GM13976 (cell line): ENCODE measurements around the gene ABR.

Source experiments
- DNase-seq: peaks from one replicate; pipeline ENCODE4 v3.0.0; 2012; ENCODE audit warnings: low spot score
- in situ Hi-C: fragments of 300-500 bp; cut with MboI; formaldehyde crosslinking; loops from one replicate; pipeline ENCODE4 v1.12.0; 2022; ENCODE audit warnings: low sequenced_read_pairs, mixed read lengths, inconsistent platforms; ENCODE audit not compliant: unreplicated experiment
- TF ChIP-seq, protein P1 (sequence below): IDR thresholded peaks from 2 replicates; pipeline ENCODE4 v1.5.1; 2012; ENCODE audit warnings: borderline replicate concordance, mild to moderate bottlenecking; ENCODE audit not compliant: insufficient read depth; ENCODE audit errors: extremely low read depth, missing control alignments, control extremely low read depth

ABR gene

DNA sequence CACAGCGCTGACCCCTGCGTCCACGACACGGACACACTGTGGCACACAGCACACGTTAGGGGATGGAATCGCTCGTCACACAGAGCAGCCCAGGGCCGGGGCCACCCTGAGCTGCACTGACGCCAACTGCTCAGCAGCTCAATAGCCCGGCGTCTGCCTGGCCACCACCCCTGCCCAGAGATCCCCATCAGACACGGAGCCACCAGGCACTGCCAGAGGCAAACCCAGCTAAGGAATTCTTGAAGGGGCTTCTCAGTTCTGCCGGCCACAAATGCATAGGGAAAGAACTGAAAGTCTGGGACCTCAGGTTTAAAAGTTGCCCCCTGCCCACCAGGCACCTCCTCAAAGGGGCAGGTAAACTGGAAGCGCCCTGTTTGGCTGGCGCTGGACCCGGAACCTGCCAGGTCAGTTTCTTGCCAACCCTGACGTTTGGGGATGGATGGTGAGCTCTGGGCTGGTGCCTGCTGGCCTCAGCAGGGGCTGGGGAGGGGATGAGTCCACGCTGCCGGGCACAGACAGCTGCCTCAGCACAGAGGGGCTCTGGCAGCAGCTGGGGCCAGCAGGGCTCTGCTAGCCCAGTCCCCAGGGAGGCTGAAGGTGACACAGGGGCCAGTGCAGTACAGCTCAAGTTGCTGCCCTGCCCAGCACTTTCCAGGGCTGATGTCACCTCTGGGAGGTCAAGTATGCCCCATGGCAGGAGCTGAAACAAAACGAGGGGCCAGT lies 149.7 kb downstream of the ABR start:
- DNase-seq = no peak
- in situ Hi-C loops = no loop called here
- TF ChIP-seq, protein P1, sequence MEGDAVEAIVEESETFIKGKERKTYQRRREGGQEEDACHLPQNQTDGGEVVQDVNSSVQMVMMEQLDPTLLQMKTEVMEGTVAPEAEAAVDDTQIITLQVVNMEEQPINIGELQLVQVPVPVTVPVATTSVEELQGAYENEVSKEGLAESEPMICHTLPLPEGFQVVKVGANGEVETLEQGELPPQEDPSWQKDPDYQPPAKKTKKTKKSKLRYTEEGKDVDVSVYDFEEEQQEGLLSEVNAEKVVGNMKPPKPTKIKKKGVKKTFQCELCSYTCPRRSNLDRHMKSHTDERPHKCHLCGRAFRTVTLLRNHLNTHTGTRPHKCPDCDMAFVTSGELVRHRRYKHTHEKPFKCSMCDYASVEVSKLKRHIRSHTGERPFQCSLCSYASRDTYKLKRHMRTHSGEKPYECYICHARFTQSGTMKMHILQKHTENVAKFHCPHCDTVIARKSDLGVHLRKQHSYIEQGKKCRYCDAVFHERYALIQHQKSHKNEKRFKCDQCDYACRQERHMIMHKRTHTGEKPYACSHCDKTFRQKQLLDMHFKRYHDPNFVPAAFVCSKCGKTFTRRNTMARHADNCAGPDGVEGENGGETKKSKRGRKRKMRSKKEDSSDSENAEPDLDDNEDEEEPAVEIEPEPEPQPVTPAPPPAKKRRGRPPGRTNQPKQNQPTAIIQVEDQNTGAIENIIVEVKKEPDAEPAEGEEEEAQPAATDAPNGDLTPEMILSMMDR = no peak

DNA sequence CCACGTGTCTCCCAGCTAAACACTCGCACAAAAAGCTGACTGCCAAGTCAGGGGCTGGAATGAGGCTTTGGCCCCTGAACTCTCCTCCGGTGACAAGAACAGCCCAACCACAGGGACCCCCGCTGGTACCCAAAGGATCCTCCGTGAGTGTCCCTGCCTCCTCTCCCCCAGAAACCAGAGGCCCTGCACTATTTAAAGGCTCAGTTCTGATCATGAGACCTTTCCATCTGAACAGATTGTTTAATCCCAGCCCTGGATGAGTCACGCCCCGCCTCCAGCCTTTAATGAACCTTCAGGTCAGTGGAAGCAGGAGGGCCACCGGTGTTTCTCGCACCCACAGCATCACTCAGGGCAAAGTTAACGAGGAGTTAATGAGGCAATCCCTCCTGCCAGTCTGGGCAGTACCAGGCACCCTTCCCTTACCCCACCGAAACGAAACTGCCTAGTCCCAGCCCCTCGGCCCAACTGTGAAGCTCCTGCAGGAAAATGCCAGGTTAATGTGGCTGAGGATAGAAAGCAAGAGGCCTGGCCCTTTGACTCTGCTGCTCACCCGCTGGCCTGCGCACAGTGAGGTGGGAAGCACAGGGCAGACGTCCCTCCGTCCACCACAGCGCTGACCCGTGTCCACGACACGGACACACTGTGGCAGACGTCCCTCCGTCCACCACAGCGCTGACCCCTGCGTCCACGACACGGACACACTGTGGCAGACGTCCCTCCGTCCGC lies 150.4 kb downstream of the ABR start:
- in situ Hi-C loops = no loop called here
- DNase-seq = no peak
- TF ChIP-seq, protein P1 = no peak

DNA sequence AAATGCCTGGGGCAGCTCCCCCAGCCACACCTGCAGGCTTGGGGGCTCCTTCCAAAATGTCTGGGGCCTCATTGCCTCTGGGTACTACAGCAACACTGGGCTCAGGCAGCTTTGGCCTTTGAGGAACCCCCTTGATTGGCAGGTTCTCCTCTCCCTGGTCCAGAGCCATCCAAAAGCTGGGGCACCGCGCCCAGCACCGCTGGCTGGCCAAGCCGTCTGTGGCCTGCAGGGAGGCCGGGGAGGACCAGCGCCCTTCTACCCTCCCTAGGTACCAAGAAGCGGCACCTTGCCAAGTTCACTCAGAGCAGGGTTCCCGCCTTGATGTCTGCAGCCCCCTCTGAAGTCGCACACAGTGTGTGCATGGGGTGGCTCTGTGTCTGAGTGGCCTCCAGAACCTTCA lies 152.7 kb downstream of the ABR start:
- TF ChIP-seq, protein P1 = no peak
- in situ Hi-C loops = no loop called here
- DNase-seq = no peak

DNA sequence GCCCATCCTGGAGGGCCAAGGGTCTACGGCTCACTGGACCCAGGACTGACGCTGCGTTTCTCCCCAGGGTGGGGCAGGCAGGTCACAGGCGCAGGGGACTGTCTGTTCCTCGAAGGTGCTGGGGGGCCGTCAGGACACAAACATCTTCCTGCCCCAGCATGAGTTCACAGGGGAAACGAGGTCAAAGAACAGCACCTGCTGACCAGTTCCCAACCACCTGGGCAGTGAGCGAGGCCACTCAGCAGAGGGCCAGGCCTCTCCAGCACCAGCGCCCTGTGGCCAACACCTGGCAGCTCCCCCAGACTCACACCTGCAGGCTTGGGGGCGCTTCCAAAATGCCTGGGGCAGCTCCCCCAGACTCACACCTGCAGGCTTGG lies 153.2 kb downstream of the ABR start:
- TF ChIP-seq, protein P1 = no peak
- in situ Hi-C loops = no loop called here
- no peak for DNase-seq

DNA sequence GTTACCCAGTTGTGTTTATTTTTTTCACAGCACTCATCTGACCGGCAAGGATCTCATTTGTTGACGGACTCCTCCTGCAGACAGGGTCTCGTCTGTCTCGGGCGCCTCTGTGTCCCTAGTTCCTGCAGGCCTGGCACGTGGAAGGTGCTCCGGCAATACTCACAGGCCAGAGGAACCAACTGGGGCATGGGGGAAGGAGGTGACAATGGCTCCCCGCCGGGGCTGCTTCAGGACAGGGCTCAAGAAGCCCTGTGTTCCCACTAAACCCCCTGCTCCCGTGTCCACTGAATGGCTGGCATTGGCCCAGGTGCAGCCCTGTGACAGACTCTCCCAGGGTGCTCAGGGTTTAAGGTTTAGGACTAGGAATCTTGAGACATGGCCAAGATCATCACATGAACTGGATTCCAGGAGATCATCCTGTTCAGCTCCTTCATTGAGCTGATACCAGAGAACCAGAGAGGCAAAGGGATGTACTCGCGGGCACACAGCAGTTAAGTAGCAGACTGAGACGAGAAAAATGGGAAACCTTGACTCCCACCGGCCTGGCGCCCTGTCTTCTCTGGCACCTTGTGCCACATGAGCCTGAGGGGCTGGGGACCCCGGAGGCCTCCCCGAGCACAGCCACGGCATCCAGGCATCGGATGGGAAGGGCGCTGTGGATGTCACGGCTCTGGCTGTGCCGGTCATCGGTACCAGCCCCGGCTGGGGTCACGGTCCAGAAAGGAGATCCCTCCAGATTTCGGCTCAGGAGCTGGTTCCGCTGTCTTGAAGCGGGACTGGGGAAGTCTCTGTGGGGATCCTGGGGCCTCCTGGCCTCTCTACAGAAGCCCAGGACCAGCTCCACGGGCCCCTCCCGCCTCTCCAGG lies 153.8 kb downstream of the ABR start:
- TF ChIP-seq, protein P1 = no peak
- in situ Hi-C loops = no loop called here
- DNase-seq = no peak

DNA sequence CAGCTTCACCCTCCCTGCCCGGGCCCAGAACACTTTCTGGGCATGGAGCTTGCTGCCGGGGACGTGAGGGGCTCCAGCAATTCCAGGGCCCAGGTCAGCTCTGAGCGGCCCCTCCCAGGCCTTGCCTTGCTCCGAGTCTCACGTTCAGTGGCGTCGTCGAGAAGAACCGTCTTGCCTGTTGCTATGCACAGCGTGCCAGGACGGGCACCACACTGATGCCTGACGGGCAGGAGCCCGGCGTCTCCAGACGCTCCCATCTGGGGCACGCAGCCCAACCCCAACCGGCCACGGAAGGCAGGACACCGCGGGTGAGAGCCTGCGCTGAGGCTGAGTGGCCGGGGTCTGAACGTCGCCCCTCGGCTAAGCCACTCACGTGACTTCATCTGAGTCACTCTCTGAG lies 155.7 kb downstream of the ABR start:
- in situ Hi-C loops = no loop called here
- DNase-seq = no peak
- TF ChIP-seq, protein P1 = no peak
